ENCODE measurements around the gene PIGU. TPM values are rescaled to one million over a fixed set of nuclear protein-coding genes. Genes with fewer than 3 reads are reported as not detected.

Gene PIGU
- total and polyA plus RNA-seq, 2 of the 13 experiments (the other 11 are each of a cell fraction or from before 2014, with no cell fraction given): 45.5 to 231 TPM

DNA sequence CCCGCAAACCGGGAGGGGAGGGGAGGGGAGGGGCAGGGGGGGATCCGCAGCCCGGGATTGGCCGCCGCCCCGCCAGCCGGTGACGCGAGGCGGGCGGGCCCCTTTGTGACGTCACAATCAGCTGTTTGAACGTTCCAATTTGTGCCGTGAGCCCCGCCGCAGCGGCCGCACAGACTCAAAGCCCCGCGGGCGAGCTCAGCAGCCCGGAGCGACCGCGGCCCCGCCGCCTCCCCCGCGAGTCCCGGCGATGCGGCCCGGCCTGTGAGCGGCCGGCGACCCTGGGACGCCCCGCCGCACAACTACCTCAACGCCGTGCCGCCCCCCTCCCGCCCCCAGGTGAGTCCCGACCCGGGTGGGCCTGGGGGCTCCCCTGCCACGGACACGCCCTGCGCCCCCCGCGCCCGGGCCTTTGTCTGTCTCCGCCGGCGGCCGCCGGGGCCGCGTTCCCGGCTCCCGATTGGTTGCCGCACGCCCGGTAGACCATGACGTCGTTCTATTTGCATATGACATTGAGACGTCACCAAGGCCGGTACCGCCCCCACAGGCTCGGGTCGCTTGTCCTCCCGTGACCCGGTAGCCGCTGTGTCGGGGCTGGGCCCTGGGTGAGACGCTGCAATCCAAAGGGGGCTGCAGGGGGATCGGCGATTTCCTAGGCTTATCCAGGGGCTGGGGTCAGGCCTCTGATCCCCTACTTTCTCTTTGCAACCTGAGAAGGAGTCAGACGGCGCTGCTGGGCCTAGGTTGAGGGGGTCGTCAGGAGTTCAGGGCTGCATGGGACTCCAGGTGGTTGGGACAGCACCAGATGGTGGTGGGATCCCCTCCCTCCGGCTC, 27.5 kb upstream of the PIGU start, which contains the start of gene TP53INP2 (continued):
- TF ChIP-seq STAT6 (CRISPR knock-in tag; IDR thresholded peaks at IDR 0.05; ENCODE audit: borderline replicate concordance) (no peak), HMGXB3 (CRISPR knock-in tag; IDR thresholded peaks at IDR 0.05; ENCODE audit: borderline replicate concordance) (no peak; the same call in 1 of the 2 replicates), CBFB (CRISPR knock-in tag; IDR thresholded peaks at IDR 0.05) (peak; percentile 27; the same call in 1 of the 2 replicates), ZNF510 (CRISPR knock-in tag; IDR thresholded peaks at IDR 0.05; ENCODE audit: low read depth) (no peak), HMGA1 (CRISPR knock-in tag; conservative IDR thresholded peaks at IDR 0.05) (no peak), ZBTB25 (CRISPR knock-in tag; IDR thresholded peaks at IDR 0.05) (0 out of 2 replicates have a peak, but pooled peaks have one; percentile 66), ZNF615 (CRISPR knock-in tag; IDR thresholded peaks at IDR 0.05; ENCODE audit: borderline replicate concordance) (no peak), MAZ (IDR thresholded peaks at IDR 0.05; ENCODE audit: borderline replicate concordance, low read depth, low read length) (peak; percentile 84), MAZ (CRISPR knock-in tag; IDR thresholded peaks at IDR 0.05; ENCODE audit: low read depth) (no peak; the same call in none of the 2 replicates), HNF4A (CRISPR knock-in tag; IDR thresholded peaks at IDR 0.05) (peak; percentile 58; the same call in 1 of the 2 replicates), ZNF652 (CRISPR knock-in tag; IDR thresholded peaks at IDR 0.05; ENCODE audit: borderline replicate concordance, low read depth) (no peak)
- TF ChIP-seq, protein P1, sequence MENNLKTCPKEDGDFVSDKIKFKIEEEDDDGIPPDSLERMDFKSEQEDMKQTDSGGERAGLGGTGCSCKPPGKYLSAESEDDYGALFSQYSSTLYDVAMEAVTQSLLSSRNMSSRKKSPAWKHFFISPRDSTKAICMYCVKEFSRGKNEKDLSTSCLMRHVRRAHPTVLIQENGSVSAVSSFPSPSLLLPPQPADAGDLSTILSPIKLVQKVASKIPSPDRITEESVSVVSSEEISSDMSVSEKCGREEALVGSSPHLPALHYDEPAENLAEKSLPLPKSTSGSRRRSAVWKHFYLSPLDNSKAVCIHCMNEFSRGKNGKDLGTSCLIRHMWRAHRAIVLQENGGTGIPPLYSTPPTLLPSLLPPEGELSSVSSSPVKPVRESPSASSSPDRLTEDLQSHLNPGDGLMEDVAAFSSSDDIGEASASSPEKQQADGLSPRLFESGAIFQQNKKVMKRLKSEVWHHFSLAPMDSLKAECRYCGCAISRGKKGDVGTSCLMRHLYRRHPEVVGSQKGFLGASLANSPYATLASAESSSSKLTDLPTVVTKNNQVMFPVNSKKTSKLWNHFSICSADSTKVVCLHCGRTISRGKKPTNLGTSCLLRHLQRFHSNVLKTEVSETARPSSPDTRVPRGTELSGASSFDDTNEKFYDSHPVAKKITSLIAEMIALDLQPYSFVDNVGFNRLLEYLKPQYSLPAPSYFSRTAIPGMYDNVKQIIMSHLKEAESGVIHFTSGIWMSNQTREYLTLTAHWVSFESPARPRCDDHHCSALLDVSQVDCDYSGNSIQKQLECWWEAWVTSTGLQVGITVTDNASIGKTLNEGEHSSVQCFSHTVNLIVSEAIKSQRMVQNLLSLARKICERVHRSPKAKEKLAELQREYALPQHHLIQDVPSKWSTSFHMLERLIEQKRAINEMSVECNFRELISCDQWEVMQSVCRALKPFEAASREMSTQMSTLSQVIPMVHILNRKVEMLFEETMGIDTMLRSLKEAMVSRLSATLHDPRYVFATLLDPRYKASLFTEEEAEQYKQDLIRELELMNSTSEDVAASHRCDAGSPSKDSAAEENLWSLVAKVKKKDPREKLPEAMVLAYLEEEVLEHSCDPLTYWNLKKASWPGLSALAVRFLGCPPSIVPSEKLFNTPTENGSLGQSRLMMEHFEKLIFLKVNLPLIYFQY (CRISPR knock-in tag; IDR thresholded peaks at IDR 0.05; ENCODE audit: borderline replicate concordance): peak; percentile 64; the same call in 1 of the 2 replicates
